ENCODE measurements around the gene SEC14L1.
"Not testable (repeated sequence)": the region's sequence is repeated elsewhere in the genome, so short reads cannot be mapped to it uniquely, and the experiment has no call there.

SEC14L1 gene

DNA sequence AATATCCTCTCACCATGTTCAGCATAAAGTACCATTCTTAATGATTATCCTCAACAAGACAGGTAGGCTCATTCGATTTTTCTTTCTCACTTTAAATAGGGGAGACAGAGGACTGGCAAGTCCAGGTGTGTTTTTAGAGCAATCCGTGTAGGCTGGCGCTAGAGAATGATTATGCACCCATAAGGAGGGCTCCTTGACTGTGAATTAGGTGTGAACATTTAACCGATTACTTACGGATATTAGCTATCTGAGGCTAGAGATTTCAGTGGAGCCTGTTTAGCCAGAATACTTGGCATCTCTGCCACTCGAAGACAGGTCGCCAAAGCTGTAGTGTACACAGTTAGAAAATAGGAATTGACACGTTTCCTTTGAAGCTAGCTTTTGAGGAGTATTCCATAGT, 1.9 kb downstream of the SEC14L1 start:
- DNase-seq = peak; percentile 64

DNA sequence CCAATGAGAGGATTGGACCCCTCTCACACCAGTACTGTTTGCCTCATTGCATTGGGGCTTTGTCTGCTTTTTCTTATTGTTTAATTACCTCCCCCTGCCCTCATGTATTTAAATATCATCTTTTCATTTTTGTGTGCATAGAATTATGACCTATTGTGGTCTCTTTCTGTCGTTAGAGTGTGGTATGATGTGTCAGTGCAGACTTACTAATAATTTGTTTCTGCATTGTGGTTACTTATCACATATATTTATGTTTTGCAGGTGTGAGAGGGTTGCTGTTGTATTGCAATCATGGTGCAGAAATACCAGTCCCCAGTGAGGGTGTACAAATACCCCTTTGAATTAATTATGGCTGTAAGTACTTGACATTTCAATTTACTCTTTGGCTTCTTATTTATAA, 2.5 kb downstream of the SEC14L1 start:
- DNase-seq = no peak

DNA sequence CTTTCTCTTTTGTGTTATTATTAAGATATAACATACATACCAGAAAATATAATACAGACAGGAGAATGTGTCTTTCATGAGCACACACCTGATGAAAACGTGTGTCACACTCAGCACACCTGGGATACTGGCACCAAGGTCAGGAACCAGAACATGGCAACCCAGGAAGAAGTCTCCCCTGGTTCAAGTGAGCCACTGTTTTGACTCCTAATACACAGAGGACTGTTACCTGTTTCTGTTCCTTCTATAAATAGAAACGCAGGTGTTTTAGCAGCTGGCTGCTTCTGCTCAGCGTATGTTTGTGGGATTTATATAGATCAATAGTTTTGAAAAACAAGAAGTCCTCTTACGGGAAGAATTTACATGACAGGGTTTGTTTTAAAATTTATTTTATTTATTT, 3.5 kb downstream of the SEC14L1 start:
- peak; percentile 79 for DNase-seq

DNA sequence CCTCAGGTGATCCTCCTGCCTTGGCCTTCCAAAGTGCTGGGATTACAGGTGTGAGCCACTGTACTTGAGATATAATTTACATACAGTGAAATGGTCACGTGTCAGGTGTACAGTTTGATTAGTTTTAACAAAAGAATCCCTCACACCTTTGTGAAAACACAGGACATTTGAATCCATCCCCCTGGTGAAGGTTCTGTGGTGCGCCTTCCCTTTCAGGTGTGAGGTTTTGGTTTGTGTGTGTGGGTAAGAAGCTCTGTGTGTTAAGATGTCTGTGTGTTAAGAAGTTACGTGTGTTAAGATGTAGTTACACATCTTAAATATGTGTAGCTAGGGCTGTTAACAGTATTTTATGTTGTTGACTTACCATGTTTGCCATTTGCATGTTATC, 4.4 kb downstream of the SEC14L1 start:
- no peak for DNase-seq

DNA sequence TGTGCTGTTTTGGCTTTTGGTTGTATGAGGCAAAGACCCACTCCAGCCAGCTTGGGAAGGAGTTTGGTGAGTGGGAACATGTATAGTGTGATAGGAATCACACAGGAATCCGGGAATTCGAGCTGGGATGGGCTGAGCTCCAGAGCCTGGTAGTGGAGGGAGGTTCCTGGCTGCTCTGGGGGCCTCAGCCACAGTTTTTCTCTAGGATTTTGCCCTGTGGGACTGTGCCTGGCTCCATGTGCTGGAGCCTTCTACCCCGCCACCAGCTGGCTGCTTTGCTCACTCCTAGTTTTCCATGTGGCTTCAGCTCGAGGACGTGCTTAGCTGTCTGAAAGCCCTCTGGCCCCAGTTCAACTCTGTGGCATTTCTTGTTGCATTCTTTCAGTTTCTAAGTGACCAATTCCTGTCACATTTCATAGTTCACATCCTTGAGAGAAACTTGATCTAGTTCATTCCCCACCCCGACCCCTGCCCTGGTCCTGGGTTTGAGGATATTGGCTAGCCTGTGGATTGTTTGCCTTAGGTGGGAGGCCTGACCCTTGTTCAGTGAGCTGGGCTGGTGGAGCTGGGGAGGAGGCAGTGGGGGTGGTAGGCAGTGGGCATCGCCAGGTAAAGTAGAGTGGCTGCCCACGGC, 5.0 kb downstream of the SEC14L1 start:
- DNase-seq = peak; percentile 28

DNA sequence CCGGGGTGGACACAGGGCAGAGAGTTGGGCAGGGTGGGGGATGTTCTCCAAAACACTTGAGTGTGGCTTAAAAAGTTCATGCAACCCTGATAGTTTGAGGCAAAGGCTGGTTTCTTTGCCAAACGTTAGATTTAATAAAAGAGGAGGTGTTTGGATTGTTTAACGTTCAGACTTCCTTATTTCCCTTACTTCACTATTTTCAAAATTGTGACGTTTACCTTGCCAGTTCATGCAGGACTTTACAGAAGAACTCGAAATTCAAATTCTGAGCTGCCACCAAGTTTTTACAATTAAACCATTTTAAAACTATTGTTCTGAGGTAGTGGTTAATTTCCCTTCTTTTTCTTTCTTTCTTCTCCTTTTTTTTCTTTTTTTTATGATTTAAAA, 5.5 kb downstream of the SEC14L1 start:
- no peak for DNase-seq

DNA sequence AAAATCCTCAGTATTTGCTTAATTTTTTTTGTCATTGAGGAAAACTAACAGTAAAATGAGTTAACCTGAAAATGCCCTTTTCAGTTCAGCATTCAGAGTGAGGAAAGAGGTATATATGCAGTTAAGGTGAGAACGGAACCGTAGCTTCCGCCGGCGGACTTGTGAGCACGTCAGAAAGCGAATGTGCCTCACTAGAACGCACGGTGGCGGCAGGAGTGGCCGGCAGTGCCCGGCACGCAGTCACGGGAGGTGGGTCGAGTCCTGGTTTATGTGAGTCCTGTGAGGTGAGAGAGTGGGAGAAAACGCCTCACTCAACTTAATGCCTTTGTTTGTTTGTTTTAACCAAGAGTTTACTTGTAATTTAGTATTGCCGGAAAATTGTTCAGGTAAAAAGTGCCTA, 6.1 kb downstream of the SEC14L1 start:
- DNase-seq = no peak

DNA sequence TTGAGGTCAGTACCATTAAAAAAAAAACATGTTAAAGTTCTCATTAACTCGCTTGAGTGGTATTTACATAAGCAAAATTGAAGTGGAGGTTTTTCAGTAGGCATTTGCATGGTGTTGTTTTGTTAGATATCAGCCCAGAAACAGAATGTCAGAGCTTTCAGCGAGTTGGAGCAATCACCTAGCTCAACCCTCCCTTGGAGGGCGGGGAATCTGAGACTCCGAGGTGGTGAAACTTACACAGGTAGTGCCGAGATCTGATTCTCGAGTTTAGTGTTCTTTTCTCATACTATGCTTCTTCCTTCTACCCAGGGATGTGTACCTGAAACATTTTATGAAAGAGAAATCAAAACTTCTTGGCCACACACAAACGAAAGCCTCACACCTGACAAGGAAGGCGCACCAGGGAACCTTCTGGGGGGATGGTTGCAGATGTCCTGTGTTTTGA, 6.6 kb downstream of the SEC14L1 start:
- DNase-seq = no peak

DNA sequence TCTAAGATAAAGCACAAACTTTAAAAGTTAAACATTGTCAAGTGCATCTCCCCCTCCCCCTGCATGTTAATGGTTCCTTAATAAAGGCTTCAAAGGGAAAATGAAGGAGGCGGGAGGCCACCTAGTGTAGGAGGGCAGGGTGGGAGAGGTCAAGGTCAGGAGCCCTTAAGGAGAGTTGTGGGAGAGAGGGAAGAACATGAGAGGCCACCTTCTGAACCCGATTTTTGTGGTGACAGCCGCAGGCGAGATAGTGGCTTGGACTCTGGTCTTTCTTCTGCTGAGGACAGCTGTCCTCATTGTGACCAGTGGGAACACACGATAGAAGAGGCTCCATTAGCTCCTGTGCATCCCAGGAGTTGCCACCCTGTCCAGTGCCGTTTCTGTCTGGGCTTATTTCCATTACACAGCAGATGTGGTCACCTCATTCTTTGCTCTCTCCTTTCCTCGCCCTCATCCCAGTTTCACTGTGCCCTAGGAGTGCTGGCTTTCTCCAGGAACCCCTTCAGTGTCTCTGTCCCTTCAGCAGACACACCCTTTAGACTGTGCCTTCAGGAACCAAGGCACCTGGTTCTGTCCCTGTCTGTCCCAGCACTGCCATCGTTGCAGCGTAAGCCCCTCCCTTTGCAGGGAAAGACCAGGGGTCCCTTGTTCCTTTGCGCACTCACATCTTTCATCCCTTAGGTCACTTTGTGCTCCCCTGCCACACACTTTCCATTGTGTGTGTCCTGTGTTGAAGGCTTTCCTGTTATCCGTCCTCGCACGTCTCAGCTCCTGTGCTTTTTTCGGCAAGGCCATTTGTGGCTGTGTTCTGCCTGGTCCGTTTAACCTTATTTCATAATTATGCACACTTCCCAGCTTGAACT, 7.5 kb downstream of the SEC14L1 start:
- no peak for DNase-seq

DNA sequence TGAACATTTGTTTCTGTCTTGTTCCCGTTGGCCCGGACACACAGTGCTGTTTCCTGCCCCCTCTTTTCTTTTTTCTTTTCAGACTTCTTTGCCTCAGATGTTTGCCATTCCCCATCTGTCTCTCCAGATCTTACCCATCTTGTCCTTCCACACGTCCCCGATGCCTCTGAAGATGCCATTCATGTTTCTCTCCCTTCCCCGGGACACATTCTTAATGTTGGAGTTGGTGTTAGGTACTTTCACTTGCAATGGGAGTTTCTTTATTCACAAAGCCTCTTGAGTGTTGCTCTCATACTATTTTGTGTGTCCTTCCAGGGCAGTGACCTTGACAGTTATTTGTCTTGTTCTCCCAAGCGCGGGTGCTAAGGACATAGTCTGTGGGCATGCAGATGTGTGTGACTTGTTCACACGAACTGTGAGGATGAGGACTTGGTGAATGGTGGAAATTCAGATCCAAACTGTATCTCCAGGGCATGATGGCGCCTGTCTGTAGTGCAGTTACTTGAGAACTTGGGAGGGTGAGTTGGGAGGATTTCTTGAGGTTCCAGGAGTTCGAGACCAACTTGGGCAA, 8.3 kb downstream of the SEC14L1 start:
- no peak for DNase-seq

DNA sequence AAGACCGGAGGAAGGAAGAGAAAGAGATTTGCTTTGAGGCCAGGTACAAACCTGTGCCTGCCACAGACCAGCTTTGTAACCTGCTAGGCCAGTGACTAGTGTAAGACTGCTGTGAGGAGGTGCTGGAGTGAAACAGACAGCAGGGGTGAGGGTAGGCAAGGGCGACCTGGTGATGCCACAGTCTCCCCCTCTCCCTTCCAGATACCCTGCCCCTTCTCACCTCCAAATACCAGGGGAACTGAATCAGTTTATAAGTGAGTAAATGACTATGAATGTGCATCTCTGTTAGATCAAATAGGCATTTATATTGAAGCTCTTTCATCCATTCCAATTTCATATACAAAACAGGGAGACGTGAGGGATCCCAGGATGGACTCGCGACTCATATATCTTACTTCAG, 9.4 kb downstream of the SEC14L1 start:
- DNase-seq = no peak

DNA sequence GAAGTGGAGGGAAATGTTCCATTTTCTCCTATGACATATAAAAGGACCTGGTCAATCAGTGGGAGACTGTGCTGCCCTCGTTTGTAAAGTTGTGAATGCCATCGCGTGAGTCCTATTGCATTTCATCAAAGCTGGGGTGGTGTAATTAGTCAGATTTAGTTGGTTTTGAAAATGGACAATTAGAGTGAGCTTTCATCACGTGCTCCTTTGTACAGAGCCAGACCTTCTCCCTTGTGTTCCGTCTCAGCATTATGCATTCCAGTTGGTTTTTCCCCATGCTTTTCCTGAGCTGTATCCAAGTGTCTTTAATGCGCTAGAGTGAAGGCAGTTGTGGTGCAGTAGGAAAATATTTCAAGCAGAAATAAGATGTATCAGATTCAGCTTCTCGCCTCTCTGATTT, 10.4 kb downstream of the SEC14L1 start:
- no peak for DNase-seq

DNA sequence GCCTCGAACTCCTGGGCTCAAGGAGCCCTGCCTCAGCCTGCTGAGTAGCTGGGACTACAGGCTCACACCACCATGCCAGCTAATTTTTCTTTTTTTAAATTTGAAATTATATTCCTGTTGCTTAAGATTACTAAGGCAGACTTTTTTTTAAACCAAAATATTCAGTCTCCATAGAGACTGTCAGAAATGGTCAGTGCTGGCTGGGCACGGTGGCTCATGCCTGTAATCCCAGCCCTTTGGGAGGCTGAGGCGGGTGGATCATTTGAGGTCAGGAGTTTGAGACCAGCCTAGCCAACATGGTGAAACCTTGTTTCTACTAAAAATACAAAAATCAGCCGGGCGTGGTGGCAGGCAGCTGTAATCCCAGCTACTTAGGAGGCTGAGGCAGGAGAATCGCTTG, 11.3 kb downstream of the SEC14L1 start:
- DNase-seq = not testable (repeated sequence)

DNA sequence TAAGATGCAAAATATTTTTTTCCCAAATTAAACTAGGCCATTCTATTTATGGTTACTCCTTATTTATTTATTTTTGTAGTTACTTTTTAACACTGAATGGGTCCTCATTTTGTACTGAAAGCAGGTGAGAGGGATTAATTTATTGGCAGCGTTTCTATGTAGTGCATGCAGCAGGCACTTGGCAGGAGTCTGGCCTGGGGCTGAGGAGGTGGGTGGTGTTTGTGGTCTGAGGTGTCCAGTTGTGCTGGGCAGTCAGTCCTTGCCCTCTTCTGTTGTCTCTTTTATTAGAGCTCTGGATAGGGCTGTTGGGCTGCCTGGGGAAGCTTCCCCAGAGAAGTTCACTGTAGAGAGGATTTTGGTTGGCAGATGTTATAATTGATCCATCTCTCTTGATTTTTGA, 12.7 kb downstream of the SEC14L1 start:
- no peak for DNase-seq

DNA sequence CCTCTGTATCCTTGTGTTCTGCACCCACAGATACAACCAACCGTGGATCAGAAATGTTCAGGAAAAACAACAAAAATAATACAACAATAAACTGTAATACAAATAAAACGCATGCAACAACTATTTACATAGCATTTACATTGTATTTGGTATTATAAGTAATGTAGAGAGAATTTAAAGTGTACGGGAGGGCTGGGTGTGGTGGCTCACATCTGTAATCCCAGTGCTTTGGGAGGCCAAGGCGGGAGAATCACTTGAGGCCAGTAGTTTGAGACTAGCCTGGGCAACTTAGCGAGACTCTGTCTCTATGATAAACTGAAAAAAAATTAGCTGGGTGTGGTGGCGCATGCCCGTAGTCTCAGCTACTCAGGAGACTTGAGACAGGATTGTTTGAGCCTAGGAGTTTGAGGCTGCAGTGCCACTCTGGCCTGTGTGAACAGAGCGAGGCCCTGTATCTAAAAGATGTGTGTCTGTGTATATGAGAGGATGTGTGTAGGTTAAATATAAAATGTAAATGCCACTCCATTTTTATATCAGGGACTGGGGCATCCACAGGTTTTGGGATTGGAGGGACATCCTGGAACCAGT, 13.3 kb downstream of the SEC14L1 start:
- DNase-seq = no peak

DNA sequence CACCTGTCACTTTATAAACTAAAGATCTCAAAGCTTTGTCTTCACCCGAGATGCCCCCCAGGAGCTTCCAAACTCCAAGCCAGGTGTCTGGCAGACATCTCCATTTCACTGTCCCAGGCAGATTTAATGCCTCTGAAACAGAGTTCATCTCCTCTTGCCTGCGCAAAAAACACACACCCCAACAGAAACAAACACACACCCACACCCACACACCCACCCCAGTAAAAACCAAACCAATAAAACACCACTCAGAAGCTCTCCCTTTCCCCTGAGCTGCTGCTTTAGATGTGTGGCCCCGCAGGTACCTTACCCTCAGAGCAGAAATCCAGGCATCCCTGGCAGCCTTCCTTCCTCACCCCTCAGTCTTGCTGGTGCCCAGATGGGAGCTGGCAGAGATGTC, 14.4 kb downstream of the SEC14L1 start:
- no peak for DNase-seq

DNA sequence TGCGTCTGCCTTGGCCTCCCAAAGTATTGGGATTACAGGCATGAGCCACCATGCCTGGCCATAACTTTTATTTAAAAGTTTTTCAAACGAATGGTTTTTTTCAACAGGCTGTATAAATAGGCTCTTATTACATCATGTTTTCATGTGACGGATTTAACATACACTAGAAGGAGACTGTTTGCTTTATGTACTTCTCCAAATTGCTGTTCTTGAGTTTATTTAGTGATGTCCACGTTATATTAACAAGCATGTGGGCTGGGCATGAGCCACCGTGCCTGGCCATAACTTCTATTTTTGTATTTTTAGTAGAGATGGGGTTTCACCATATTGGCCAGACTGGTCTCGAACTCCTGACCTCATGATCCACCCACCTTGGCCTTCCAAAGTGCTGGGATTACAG, 17.0 kb downstream of the SEC14L1 start:
- not testable (repeated sequence) for DNase-seq

DNA sequence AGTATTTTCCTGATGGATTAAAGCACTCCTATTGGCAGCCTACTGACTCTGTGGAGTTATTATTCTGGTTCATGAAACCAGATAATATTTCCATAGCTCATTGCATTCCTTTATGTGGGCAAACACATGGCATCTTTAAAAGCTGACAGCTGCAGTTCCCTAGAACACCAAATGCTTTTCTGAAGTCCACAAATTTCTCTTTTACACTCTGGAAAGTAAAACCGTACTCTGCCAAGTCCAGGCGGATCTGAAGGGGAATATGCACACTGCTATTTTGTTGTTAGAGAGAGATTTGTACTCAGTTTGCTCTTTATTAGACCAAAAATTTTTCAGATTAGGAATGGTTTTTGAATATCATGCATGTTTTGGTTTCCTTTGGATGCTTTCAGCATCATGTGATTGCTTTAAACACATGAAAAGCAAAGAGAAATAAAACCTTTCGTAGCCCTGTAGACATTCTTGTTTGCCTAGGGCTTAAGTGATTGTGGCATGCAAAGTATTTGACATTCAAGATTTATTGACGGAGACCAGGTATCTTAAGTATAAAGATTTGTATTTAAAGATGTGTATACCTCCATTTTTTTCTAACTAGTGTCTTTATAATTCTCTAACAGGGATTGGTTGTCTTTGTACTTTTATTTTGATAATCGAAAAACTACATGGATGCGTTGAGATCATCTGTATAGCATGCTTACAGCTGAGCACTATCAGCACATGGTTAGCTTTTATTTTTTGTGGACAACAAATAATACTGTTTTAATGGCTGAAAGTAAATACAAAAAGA, 19.5 kb downstream of the SEC14L1 start:
- peak; percentile 66 for DNase-seq

DNA sequence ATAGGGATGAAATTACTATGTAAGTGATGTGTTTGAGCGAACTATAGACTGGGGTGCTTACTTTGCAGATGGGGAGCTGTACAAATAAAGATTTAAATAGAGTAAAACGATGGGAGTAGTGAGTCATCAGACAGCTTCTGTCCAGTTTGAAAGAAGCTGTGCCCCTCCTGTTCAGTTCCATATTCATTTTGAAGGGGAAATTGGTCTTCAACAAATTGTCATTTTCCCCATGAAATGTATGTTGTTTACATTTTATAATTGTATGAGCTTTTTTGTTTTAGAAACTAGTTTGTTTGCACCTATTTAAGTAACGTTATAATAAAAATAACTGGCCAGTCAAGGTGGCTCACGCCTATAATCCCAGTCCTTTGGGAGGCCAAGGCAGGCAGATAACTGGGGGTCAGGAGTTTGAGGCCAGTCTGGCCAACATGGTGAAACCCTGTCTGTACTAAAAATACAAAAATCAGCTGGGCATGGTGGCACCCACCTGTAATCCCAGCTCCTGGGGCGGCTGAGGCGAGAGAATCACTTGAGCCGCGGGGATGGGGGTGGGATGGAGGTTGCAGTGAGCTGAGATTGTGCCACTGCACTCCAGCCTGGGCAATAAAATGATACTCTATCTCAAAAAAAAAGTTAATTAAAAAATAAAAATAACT, 20.2 kb downstream of the SEC14L1 start:
- no peak for DNase-seq

DNA sequence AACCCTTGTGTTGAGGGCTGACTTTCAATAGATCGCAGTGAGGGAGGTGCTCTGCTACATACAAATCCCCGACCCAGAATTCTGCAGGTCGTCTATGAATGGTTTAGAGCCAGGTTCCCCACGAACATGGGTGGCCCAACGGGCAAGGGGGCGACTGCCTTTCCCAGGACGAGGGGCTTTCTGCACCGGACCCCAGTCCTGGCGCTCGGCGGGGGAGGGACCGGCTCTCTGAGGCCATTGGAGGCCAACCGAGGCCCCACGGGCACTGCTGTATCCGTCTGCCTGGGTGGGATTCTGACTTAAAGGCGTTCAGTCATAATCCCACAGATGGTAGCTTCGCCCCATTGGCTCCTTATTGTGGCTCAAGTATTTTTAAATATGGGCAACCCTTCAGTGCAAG, 21.2 kb downstream of the SEC14L1 start:
- DNase-seq = no peak

DNA sequence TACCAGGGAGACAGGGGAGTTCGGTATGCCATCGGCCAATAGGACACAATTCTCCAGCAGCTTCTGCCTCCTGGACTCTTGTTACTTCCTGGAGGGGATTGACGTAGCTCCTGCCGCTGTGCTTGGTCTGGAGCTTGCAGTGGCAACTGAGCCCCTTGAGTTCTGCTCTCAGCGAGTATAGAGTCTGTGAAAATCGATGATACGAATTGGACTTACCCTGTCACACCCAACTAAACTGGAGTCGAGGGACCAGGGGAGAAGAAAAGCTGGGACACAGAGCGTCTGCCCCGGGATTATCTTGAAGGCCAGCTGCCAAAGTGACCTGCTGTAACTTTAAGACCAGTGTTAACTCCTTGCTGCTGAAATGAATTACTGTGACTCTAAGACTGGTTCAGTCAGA, 22.2 kb downstream of the SEC14L1 start:
- DNase-seq = no peak

DNA sequence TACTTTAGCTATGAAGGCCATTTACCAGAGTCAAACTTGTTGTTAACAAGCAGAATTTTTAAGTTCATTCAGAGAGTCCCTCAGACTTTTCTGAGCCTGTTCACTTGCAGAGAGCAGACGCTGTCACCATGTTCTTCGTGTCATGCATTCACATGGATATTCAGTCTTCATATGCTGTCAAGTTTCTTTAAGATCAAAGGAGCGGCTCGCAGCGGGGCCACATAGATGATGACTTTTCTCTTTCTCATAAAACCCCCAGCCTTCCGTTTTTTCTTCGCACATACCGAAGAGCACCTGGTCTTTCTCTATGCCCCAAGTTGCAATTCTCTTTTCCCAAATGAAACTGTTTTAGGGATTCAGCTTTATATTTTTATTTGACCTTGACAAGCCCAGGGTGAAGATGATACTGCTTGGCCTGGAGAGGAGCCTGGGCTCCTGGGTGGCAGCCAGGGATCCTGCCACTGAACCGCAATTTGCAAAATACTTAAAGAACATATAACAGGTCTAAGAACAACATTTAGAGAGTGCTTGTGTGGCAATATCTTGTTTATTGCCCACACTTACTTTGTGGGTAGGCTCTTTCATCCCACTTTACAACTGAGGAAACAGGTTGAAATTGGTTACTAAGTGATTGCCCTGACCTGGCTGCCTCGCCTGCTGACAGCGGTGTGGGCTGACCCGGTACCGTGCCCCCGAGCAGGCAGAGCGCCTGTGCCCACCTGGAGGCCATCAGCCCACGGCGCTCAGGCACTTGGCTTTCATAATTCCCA, 22.9 kb downstream of the SEC14L1 start:
- no peak for DNase-seq

Data from NCI-H2171 treated with DMSO at 0.1 percent for 48 hours (cell line).